NCI-H82 (cell line): Measurements from ENCODE around the gene TLL1.
A peak's percentile ranks its signal among the peaks of the same experiment; 100 is the strongest.

Source experiments
- DNase-seq: peaks from one replicate; lab custom pipeline; 2025; lab: John Stamatoyannopoulos, UW

The TLL1 gene

DNA sequence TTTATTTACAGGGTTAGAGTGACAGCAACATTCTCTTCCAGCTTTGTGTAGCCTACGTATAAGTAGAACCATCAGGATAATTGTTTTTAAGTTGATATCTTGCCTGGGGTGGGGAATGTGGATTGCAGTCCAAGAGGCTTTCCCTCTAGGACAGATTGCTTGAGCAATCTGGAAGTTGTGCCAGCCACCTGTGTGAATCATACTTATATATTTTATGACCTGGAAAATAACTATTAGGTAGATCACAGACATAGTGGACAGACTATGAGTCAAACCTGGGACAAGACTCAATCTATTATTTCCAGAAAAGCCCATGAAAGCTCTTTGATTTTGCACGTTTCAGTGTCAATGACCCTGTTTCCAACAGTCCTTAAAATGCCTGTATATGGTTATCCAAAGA lies 98.9 kb downstream of the TLL1 start:
- no peak for DNase-seq

DNA sequence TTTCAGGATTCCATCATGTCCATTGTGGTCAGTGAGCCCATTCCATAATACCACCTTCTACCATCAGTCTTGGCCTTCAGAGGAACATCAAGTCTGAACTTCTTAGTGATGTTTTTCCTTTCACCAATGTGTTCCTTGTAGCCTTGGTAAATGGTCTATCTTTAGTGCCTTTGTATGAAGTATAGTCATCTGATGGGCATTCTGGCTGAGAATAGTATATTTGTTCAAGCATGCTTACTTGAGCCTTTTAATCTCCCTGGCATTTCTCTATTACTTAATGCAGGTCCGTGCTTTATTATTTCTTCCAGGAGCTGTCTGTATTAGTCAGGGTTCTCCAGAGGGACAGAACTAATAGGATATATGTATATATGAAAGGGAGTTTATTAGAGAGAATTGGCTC lies 99.7 kb downstream of the TLL1 start:
- DNase-seq: no peak

- no peak for DNase-seq
Measured at GRCh38 chr4:165982934-165983333, 109.9 kb downstream of the TLL1 start.

- DNase-seq: no peak
Measured at GRCh38 chr4:165986956-165987698, 114.1 kb downstream of the TLL1 start.

GRCh38 chr4:165991325-165992180 lies 118.5 kb downstream of the TLL1 start:
- no peak for DNase-seq

DNA sequence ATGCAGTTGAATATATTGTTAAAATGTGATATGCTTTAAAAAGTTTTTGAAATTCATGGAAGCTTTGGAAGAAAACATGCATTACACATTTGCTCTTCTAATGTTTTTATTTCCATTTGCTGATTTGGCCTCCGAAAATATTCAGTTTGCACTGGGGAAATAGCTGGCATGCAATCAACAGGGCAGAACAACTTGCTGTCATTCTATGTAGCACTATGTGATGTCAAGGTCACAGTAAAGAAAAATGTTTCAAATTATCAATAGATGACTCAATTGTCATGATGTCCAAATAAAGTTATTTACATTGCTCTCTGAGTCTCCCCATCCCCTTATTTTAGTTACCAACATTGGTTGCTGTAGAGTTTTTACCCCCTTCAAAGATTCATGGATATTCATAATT lies 119.2 kb downstream of the TLL1 start:
- no peak for DNase-seq

GRCh38 chr4:165994701-165995100 lies 121.7 kb downstream of the TLL1 start:
- no peak for DNase-seq

DNA sequence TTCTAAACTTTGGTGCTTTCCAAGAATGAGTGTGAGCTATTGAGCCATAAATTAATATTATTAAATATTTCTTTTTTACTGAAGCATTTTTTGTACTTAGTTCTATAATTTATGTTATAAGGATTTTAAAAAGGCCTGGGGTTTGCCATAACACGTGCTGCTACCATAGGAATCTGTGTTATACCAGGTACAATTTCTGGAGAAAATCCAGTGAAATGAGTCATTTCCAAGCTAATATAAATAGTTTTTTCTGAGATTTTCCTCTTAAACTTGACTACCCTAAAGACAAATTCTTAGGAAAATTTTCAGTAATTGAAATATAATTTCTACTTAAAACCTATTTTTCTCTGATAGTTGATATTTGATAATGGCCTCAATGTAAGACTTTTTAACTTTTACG lies 130.8 kb downstream of the TLL1 start:
- DNase-seq: no peak

DNA sequence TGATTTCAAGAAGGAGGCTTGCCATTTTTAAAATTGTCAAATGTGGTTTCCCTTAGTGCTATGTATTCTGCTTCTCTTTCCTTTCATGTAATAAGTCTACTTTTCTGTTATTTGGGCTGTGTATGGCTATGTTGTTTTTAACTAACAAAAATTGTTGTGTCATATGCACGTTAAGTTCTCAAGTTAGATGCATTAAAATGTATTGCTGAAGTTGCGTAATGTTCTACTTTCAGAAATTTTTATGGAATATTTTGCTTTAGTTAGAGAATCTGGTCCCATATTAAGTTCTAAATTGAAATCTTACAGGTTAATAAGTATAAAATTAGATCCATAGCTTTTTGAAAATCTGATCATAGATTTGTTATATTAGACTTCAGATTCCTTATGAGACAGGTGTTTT lies 133.2 kb downstream of the TLL1 start:
- no peak for DNase-seq

DNA sequence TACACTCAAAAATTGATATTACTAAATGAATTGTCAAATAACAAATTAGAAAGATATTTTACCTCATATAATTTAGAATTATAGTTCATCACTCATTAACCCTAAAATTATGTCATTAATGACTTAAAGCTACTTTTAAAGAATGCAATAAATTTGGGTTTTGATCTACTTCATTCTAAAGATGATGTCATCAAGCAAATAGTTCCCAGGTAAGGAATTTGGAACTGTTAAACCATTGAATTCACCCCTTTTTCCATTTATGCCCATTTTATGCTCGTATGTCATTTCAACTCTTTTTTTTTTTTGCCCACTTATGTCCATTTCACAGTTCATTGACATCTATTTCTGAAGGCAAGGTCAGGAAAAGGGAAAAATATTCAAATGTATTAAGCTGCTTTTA lies 135.5 kb downstream of the TLL1 start:
- DNase-seq: no peak

DNA sequence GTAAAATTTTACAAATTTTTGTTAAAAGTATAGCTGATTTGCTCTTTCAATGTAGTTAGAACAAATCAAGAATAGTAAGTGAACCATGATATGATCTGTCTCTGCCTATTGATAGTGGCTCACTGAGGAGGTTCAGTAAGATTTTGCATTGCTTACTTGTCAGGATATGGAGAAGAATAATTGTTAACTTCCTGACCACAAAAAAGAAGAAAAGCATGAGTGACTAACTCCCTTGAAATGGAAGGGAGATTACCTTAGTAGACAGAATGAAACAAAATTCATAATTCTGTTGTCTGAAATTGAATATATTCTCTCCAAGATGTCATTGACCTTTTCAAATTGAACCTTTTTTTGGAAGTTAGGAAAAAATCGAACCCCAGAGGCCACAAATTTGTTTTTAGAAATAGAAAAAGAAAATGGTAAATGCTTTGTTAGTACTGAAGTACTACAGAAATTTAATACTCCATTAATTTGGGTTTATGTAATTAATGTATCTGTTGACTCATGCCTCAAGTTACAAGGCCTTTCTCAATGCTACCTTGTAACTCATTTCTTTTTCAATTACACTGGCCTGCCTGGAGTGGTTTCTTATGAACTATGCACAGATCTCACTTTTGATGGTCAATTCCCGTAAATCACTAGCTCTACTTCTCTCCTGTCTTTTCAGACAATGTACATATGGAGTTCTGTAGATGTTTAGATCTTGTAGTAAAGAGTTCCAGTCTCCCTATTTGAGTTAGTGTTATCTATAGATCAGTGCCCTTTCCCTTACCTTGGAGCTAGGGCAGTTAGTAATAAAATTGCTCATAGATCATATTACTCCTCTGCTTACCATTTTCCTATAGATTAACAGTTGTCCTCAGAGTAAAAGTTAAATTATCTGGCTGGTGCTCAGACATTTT lies 139.3 kb downstream of the TLL1 start:
- no peak for DNase-seq

DNA sequence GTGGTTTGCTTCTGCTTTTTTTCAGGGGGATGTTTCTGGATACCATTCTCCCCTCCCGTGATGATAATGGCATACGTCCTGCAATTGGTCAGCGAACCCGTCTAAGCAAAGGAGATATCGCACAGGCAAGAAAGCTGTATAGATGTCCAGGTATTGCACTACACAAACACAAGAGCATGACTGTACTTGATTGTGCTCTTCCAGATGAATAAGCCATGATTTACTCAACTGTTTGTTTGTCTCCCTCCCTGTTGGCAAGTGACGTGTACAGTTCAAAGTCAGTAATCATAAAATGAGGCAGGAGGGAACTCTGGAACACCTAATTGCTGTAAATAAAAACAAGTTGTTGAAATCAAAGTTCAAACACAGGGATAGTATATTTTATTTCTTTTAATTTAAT lies 141.4 kb downstream of the TLL1 start:
- no peak for DNase-seq

- DNase-seq: no peak
Measured at GRCh38 chr4:166017804-166018203, 144.8 kb downstream of the TLL1 start.

DNA sequence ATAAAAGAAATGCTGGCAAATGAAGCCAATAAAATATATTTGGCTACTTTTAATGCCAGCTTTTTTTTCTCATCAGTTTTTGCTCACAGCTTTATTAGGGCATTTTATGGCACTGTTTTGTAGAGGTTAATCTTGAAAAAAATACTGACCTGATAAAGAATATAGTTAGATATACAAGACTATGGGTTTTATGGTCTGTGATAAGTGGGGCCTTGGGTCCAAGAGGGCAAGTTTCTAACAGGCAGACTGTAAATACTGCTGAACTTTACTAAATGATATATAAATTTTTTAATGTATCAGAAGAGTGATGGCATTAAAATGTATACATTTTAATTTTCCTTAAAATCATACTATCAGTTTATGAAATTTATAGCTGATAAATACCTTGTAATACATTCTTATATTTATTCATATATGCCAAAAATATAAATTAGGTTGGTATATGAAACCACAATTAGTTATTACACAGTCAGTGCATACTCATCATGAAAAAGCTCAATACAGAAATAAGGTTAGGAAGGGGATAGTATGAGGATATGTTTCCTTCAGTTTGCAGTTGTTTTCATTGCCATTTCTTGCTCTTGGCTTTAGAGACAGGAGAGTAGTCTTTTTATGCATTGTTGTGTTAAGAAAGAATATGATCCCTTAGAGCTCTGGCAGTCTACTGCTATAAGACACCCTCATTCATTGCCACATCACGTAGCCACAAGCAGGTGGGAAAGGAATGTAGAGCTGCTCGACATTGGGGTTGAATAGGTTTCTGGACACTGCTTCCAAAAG lies 146.6 kb downstream of the TLL1 start:
- DNase-seq: no peak

- no peak for DNase-seq
Measured at GRCh38 chr4:166021617-166022016, 148.6 kb downstream of the TLL1 start.

DNA sequence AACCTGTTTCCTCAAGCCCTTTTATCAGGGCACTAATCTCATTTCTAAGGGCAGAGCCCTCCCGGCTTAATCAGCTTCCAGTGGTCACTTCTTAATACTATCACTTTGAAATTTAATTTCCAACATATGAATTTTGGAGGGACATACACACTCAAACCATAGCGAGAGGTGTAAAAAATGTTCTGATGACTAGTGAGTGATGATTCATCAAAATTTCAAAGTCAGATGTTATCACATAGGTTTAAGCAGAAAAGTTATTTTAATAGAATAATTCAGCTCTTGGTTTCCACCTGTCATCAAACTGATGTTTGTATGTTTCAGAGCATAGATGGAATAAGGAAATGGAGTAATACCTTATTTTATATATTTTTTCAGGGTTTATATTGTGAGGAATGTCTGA lies 161.9 kb downstream of the TLL1 start:
- no peak for DNase-seq

DNA sequence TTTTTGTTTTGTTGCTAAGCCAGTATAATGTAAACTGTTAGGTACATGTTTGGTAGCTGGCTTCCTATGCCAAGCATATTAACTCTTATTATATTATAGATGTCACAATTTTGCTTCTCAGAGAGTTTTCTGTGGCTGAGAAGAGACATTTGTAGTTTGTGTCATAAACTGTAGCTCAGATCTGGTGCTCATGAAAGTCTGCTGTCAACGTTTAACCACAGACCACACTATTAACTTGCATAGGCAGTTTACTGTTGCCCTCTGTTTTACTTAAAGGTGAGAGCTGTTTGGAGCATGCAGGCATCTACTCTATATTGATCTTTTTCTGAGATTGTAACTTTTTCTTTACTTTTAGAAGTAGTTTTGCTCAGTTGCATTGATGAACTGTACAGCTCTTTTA lies 166.8 kb downstream of the TLL1 start:
- no peak for DNase-seq

- DNase-seq: peak; percentile 62
Measured at GRCh38 chr4:166042510-166043055, 169.5 kb downstream of the TLL1 start.

- no peak for DNase-seq
Measured at GRCh38 chr4:166043801-166044200, 170.8 kb downstream of the TLL1 start.

- no peak for DNase-seq
Measured at GRCh38 chr4:166044871-166045270, 171.8 kb downstream of the TLL1 start.

- no peak for DNase-seq
Measured at GRCh38 chr4:166045457-166045856, 172.4 kb downstream of the TLL1 start.
